GM19452 (cell line): ENCODE results near the gene NISCH.

Experiments
- ATAC-seq: cut with Tn5 transposase; IDR thresholded peaks from one replicate; pipeline ENCODE4 v1.9.1; 2021; ENCODE audit not compliant: unreplicated experiment

Gene NISCH

GRCh38 chr3:52488746-52489145 lies 33.3 kb downstream of the NISCH start:
- no peak for ATAC-seq

- no peak for ATAC-seq
These were observed 34.0 kb downstream of the NISCH start for GRCh38 chr3:52489453-52489852.

GRCh38 chr3:52490035-52490938 lies 34.9 kb downstream of the NISCH start:
- no peak for ATAC-seq

GRCh38 chr3:52490939-52491526 lies 35.6 kb downstream of the NISCH start:
- no peak for ATAC-seq

GRCh38 chr3:52492059-52492458 lies 36.7 kb downstream of the NISCH start:
- ATAC-seq: no peak

- no peak for ATAC-seq
These were observed 38.0 kb downstream of the NISCH start for GRCh38 chr3:52493232-52494017.

- ATAC-seq: no peak
These were observed 39.0 kb downstream of the NISCH start for GRCh38 chr3:52494445-52494844.

- ATAC-seq: no peak
These were observed 39.6 kb downstream of the NISCH start, which contains the start of gene STAB1 for GRCh38 chr3:52494886-52495495. Gene STAB1 (plus strand): TSS chr3:52495338. CDS start chr3:52495414, 76 bp downstream.

- ATAC-seq: no peak
These were observed 40.6 kb downstream of the NISCH start for GRCh38 chr3:52495777-52496602.

GRCh38 chr3:52498137-52499054 lies 43.0 kb downstream of the NISCH start:
- no peak for ATAC-seq

- ATAC-seq: no peak
These were observed 45.6 kb downstream of the NISCH start for GRCh38 chr3:52501046-52501445.

- ATAC-seq: no peak
These were observed 46.6 kb downstream of the NISCH start for GRCh38 chr3:52502001-52502400.

GRCh38 chr3:52502808-52503350 lies 47.5 kb downstream of the NISCH start:
- ATAC-seq: no peak

GRCh38 chr3:52503788-52504424 lies 48.5 kb downstream of the NISCH start:
- no peak for ATAC-seq

GRCh38 chr3:52504977-52505376 lies 49.6 kb downstream of the NISCH start:
- ATAC-seq: no peak

- no peak for ATAC-seq
These were observed 51.0 kb downstream of the NISCH start for GRCh38 chr3:52506266-52506966.

GRCh38 chr3:52507359-52507758 lies 52.0 kb downstream of the NISCH start:
- no peak for ATAC-seq
